ENCODE results near the gene CD46. TPM values are rescaled to one million over a fixed set of nuclear protein-coding genes. Genes with fewer than 3 reads are reported as not detected.

CD46 gene
- total RNA-seq, 1 donor from 2014 or later, result 96.2 TPM

GRCh38 chr1:207812778-207813511 lies 61.1 kb downstream of the CD46 start:
- DNase-seq (ENCODE audit: low spot score), result peak; percentile 42

DNA sequence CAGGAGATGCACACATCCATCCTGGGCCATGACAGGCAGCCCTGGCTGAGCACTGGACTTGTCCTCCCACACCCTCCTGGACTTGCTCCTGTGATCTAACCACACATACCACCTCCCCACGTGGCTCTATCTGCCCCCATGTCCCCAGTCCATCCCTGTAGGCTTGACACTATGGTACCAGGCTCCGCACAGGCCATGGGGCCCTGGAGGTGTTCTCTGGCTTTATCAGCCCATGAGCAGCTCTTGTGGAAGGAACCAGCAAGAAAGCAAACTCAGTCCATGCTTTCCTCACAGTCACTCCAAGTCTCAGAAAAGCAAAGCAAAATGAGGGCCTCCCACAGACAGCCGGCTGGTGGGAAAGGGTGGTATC lies 61.6 kb downstream of the CD46 start:
- DNase-seq (ENCODE audit: low spot score) (peak; percentile 49), ATAC-seq (no peak)

More at GRCh38 chr1:207812778-207813511, 61.1 kb downstream of the CD46 start:
- ATAC-seq, result no peak

- ATAC-seq (peak; percentile 66), DNase-seq (ENCODE audit: low spot score) (peak; percentile 75)
Measured at GRCh38 chr1:207813946-207814345, 62.1 kb downstream of the CD46 start.

DNA sequence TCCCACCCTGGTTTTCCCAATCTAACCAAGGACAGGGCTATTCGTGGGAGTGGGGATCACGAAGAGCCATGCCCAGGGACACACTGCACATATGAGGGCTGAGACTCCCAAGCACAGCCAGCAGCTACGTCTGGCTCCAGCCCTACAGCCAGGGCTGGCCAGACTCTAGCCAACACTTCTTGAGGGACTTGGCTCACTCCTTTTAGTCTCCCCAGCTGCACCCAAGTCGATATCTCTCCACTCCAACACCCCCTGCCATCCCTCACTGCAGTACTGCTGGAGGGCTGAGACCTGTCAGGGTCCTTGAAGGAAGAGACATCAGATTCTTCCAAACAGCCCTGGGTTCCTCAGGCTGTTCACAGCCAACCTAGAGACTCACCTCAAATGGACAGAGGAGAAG lies 62.6 kb downstream of the CD46 start:
- no peak for DNase-seq (ENCODE audit: low spot score)
- no peak for ATAC-seq

- DNase-seq (ENCODE audit: low spot score) (no peak), ATAC-seq (no peak)
Measured at GRCh38 chr1:207815466-207815865, 63.6 kb downstream of the CD46 start.

GRCh38 chr1:207815913-207816291 lies 64.0 kb downstream of the CD46 start:
- ATAC-seq (no peak), DNase-seq (ENCODE audit: low spot score) (no peak)

DNA sequence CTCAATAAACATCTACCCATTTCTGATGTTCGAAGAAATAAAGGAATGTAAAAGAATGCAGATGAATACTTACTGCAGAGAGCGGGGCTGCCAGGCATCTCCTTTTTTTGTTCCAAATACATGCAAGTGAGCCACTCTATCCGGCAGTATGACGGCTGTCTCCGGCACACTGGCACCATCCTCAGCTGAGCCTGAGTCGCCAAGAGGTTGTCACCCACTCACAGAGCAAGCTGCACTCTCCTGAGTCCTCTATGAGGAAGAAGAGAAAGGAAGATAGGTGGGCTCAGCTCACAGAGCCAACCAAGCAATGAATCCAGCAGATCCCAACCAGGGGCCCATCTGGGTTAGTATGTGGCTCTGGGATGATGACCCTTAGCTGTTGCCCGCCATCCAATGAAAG lies 65.3 kb downstream of the CD46 start:
- ATAC-seq, result no peak
- DNase-seq (ENCODE audit: low spot score), result no peak

GRCh38 chr1:207817778-207818751 lies 66.2 kb downstream of the CD46 start:
- peak; percentile 44 for DNase-seq (ENCODE audit: low spot score)
- no peak for ATAC-seq

- peak; percentile 41 for DNase-seq (ENCODE audit: low spot score)
- no peak for ATAC-seq
Measured at GRCh38 chr1:207818971-207819451, 67.2 kb downstream of the CD46 start.

DNA sequence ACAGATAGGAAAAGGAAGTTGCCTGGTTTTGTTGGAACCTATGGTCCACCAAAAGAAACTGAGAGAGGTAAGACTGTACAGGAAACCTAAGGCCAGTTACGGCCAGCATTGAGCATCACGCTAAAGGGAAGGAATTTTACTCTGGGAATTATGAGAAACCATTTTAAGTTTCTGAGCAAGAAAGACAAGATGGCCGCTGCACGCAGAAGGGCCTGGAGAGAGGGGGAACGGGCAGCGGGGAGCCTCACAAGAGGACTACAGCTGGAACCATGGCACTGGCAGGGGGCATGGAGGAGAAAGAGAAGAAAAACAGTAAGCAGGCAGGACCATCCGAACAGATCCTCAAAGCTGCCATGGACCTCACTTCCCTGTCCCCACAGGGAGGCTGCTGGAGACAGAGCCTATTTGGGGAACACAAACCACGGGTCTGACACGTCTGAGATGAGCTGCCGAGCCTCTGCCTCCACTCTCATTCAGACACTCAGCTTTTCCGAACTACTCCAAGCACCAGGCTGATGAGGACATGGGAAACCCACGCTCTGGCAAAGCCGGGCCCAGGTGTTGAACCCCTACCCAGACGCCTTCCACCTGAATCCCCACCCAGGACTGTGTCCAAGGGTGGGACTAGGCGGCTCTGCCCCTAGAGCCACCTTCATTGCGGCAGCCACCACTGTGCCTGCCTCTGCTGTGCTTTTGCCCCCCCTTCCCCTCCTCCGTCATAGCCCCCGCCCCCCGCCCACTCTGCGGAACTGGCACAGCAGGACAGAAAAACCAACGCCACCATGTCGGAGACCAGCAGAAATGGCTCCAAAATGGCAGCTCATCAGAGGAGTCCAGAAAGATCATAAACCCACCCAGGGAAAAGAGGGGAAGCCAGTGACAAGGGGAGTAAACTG lies 69.0 kb downstream of the CD46 start:
- DNase-seq (ENCODE audit: low spot score) (no peak), ATAC-seq (no peak)

GRCh38 chr1:207821464-207822045 lies 69.7 kb downstream of the CD46 start:
- ATAC-seq (no peak), DNase-seq (ENCODE audit: low spot score) (no peak)

GRCh38 chr1:207822124-207822601 lies 70.3 kb downstream of the CD46 start:
- no peak for DNase-seq (ENCODE audit: low spot score)

DNA sequence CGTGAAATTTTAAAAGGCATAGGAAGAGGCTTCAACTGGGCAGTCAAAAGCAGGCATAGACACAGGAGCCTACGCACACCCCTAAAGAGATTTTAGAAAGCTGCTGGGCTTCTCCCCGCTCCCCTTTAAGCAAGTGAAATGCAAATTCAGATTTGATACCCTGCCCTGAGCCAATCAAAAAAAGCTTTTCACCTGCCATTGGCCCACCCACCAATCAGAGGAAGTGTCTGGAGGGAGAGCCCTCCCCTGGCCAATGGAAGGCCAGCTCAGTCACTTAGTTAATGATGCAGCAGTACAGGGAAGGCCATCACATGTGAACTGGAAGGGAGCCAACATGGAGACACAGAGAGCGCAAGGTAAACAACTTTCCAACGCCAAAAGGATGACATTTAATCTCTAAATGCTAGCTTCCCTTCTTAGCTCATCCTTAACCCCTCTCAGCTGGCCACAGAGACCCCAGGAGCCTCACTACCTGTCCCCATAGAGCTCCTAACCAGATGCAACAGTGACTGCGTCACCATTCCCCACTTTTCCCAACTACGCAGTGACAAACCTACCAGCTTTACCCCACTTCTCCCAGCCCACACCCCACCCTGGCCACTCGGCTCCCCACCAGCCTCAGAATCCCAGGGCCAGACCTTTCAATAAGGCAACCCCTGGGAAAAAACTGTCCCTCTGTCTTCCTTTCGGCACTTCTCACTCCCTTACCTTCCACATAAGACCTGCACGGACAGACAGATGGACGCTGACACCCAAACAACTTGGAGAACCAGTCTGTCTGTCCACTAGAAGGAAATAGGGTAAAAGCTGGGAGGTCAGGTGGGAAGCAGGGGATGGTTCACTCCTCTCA lies 71.0 kb downstream of the CD46 start:
- peak; percentile 69 for ATAC-seq
- DNase-seq (ENCODE audit: low spot score), result peak; percentile 92

More at GRCh38 chr1:207822124-207822601, 70.3 kb downstream of the CD46 start:
- no peak for ATAC-seq

DNA sequence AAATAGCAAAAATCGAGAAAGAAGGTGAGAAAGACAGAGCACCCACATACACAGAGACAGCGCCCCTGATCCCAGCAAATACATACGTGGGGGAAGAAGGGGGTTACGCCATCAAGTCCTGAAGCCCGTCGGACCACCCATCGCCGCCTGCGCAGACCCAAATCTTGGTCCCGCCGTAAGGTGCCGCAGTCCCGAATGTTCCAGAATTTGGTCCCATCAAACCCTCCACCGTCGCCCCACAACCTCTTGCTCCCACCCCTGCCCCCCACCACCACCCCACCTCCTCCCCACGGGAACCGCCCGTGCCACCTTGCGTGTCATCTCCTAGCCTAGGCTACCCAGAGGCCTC lies 71.7 kb downstream of the CD46 start:
- ATAC-seq (no peak), DNase-seq (ENCODE audit: low spot score) (no peak)

GRCh38 chr1:207823880-207824566 lies 72.2 kb downstream of the CD46 start:
- DNase-seq (ENCODE audit: low spot score) (peak; percentile 90), ATAC-seq (peak; percentile 59)

GRCh38 chr1:207824691-207825408 lies 73.0 kb downstream of the CD46 start:
- DNase-seq (ENCODE audit: low spot score), result no peak
- ATAC-seq, result no peak

DNA sequence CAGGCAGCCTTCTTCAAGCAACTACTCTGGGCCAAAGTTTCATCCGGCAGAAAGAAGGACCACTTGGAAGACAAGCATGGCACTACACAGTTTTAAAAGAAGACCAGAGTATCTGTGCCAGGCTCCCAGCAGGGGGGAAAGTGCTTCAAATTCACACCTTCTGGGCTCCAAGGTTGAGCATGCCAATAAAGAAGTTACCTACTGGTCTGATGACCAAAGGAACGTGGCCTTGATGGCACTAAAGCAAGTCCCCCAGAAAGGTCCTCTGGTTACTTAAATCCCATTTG lies 73.5 kb downstream of the CD46 start:
- no peak for ATAC-seq
- DNase-seq (ENCODE audit: low spot score), result no peak

All from left lobe of liver (tissue), 2 donors.